ENCODE measurements around the gene IL6.
A peak's percentile ranks its signal among the peaks of the same experiment; 100 is the strongest.
"Not testable (repeated sequence)": the region's sequence is repeated elsewhere in the genome, so short reads cannot be mapped to it uniquely, and the experiment has no call there.

Gene IL6

DNA sequence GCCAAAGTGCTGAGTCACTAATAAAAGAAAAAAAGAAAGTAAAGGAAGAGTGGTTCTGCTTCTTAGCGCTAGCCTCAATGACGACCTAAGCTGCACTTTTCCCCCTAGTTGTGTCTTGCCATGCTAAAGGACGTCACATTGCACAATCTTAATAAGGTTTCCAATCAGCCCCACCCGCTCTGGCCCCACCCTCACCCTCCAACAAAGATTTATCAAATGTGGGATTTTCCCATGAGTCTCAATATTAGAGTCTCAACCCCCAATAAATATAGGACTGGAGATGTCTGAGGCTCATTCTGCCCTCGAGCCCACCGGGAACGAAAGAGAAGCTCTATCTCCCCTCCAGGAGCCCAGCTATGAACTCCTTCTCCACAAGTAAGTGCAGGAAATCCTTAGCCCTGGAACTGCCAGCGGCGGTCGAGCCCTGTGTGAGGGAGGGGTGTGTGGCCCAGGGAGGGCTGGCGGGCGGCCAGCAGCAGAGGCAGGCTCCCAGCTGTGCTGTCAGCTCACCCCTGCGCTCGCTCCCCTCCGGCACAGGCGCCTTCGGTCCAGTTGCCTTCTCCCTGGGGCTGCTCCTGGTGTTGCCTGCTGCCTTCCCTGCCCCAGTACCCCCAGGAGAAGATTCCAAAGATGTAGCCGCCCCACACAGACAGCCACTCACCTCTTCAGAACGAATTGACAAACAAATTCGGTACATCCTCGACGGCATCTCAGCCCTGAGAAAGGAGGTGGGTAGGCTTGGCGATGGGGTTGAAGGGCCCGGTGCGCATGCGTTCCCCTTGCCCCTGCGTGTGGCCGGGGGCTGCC is at the start of gene IL6:
Gene IL6, plus strand, starts transcription at position 294 of the 807 bp plus-strand sequence. Its CDS starts 63 bp downstream, at position 357.
- DNase-seq (ENCODE audit: low spot score): no peak

DNA sequence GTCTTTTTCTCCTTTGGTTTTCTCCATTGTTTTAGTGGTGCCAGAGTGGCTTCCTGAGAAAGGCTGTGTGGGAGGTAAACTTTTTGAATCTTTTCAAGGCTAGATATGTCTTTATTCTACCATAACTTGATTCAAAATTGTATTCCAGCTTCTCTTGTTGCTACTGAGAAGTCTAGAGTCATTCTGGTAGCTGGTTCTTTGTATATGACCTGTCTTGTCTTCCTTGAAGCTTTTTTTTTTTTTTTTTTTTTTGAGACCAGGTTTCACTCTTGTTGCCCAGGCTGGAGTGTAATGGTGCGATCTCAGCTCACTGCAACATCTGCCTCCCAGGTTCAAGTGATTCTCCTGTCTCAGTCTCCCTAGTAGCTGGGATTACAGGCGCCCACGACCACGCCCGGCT is 49.7 kb upstream of the IL6 start:
- DNase-seq (ENCODE audit: low spot score): peak; percentile 73

DNA sequence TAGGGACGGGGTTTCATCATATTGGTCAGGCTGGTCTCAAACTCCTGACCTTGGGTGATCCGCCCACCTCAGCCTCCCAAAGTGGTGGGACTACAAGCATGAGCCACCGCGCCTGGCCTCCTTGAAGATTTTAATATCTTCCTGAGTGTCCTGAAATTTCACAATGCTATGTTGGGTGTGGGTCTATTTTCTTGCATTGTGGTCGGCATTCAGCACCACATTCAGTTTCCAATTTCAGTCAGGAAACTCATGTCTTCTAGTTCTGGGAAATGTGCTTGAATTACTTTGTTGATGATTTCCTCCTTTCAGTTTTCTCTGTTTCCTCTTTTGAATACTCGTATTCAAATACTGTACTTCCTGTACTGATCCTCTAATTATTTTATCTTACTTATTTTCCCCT is 49.3 kb upstream of the IL6 start:
- DNase-seq (ENCODE audit: low spot score): peak; percentile 61

DNA sequence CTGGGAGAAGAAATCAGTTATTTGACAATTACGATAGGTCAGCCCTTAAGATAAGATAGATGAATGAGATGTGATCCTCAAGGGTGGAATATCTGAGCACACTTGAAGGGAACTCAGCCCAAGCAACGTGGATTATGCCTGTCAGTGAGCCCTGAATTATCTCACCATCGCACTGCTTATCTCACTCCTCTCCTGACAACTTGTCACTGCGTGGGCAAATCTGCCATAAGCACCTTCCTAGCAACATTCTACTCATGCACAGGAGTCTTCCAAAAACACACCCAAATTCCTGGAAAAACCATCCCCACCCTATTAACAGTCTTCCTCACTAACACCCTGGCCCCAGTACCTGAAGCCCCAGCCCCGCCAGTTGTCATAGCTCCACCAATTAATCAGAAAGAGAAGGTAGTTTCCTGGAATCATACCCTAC is 46.5 kb upstream of the IL6 start:
- DNase-seq (ENCODE audit: low spot score): no peak

DNA sequence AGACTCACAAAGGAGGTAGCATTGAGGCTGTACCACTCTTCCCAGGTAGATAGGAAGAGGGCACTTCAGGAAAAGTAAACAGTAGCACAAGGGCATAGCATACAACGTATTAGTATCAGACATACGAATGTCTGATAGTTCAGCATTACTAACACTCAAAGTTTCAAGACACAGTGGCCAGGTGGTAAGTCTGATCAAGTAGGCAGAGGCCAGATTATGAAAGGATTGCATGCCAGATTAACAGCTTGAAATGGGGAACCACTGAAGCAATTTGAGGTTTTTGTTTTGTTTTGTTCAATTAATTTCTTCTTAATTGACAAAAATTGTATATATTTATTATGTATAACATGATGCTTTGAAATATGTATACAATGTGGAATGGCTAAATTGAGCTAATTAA is 45.7 kb upstream of the IL6 start:
- DNase-seq (ENCODE audit: low spot score): no peak

DNA sequence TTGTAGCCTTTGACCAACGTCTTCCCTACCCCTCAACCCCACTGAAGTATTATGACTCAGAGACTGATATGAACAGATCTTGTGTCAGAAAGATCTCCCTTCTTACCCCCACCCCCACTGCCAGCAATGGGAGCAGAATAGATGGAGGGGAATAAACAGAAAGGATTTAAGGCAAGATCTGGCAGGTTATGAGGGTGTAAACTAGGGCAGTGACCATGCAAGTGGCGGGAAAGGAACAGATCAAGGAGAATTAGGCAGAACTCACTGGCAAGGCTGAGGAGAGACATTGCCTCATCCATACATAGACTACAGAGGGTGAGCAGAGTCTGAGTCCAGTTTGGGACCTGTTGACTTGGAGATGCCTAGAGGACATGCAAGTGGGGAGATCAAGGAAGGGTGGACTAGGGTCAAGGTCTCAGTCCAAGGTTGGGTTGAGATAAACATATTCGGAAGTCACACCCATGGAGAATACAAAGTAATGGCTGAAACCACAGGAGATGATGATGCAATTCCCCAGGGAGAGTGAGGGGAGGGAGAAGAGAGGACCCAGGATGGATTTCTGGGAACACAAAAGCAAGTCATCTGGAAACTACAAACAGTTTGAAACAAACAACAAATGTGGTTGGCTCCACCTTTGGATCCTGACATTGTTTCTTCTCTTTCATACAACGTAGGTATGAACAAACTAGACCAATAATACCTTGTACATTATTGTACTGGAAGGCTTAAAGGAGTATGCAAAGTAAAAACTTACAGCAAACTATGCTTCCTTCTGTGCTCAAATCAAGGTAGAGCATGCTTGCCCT is 44.9 kb upstream of the IL6 start:
- no peak for DNase-seq (ENCODE audit: low spot score)

DNA sequence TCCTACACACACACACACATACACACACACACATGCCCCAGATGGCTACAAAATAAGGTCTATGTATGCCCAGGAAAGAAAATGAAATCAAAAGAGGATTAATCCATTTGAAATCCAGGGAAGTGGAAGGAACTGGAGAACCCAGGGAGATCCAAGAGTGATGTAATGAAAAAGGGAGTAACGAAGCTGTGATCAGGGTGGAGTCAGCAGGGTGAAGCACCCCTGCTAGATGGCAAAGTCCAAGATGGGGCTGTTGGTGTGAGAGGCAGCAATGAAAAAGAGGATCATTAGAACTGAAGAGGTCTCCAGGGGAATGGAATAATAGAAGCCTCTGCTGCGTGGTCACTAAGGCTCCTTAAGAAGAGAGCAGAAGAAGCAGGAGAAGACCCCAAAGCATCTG is 43.6 kb upstream of the IL6 start:
- no peak for DNase-seq (ENCODE audit: low spot score)

DNA sequence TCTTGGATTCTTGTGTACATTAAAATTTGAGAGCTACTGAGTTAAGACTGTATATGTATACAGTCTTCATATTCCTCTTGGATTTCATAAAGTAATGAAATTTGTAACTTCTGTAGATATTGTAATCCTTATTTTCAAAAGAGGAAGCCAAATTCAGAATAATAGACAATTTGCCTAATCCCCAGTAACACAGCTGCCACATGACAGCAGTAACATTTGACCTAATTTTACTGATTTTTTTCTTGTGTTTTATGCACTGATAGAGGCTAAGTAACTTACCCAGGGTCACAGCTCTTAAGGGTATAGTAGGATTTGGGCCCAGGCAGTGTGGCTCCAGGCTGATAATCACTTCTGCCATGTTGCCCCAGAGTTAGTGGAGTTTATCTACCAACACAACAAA is 40.4 kb upstream of the IL6 start:
- no peak for DNase-seq (ENCODE audit: low spot score)

DNA sequence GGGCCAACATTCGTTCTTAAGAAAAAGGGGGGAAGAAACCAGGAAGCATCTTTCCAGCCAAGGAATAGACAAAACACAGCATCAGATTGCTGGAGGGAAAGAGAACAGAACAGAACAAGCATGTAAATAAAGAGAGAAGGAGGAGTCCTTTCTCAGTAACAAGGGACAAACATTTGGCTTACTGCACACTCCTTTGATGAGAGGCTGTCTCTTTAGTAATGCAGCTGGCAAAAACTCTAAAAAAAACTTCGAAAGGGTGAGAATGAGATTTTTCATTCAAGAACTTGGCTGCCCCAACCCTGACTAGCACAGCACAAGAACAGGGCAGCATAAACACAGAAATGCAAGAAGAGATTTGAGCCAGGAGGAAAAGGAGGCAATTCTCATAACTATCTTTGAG is 38.9 kb upstream of the IL6 start:
- DNase-seq (ENCODE audit: low spot score): no peak

DNA sequence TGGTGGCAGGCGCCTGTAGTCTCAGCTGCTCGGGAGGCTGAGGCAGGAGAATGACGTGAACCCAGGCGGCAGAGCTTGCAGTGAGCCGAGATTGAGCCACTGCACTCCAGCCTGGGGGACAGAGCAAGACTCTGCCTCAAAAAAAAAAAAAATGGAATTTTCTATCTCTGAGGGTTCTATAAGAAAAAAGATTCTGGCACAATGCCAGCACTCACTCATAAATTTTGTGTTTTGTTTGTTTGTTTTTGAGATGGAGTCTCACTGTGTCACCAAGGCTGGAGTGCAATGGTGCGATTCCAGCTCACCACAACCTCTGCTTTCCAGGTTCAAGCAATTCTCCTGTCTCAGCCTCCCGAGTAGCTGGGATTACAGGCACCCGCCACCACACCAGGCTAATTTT is 38.1 kb upstream of the IL6 start:
- not testable (repeated sequence) for DNase-seq (ENCODE audit: low spot score)

DNA sequence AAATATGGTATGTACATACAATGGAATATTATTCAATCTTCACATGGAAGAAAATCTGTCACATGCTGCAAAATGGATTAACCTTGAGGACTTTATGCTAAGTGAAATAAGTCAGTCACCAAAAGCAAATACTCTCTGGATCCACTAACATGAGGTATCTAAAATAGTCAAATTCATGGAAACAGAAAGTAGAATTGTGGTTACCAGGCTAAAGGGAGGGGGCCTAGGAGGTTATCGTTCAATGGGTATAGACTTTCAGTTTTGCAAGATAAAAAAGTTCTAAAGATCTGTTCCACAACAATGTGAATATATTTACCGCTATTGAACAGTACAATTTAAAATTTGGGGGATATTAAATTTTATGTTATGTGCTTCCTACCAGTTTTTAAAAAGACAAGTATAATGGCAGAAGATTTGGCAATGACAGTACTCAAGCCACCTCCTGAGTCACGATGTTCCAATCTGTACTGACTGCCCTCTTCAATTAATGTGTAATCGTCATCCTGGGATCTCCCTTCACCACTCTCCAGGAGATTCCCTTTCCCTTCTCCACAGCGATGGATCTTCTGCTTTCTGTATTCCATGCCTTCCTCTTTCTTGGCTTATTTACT is 32.3 kb upstream of the IL6 start:
- peak; percentile 34 for DNase-seq (ENCODE audit: low spot score)

DNA sequence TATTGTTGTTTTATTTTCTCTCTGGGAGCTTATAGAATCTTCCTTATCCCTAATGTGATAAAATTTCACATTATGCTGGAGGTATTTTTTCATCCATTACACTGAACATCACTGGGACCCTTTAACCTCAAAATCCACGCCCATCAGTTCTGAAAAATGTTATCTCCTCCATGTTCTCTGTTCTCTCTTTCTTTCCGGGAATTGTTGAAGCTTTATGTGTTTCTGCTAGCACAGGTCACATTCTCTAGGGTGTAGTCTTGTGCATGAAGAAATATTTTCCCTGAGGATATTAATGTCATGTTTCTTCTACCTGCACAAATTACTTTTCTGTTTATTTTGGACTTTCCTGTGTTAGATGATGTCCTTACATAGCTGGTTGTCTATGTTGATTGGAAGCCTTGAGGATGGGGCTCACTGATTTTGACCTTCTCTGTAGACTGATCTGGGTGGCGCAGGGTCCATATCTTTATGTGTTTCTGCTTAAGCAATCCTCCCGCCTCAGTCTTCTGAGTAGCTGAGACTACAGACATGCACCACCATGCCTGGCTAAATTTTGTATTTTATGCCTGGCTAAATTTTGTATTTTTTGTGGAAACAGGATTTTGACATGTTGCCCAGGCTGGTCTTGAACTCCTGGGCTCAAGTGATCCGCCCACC is 31.4 kb upstream of the IL6 start:
- DNase-seq (ENCODE audit: low spot score): no peak

DNA sequence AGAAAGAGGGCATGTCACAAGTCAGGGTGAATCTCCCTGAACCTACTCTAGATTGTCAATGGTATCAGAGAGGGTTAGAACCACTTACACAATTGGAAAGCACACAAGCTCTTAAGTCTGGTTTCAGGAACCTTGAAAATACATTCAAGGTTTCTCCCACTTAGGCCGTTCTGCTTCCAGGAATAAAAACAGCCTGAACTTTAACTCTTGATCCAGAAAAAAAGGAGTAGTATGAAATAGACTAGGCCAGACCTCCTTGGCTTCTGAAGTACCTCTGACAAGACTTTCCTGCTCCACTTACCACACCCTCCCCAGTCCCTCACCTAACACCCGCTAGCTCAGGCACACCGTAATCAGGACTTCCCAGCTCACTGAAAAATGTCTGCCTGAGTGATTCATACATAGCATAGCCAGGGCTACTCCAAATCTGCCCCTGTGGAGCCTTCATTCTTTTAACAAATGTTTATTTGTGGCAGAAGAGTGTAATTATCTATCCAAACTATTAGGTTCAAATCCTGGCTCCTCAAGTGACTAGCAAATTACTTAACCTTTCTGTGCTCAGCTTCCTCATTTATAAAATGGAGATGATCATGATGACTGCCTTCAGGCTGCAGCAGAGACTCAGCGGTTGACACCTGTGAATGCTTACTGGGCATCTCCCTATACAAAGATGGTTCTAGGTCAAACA is 30.3 kb upstream of the IL6 start:
- peak; percentile 56 for DNase-seq (ENCODE audit: low spot score)

DNA sequence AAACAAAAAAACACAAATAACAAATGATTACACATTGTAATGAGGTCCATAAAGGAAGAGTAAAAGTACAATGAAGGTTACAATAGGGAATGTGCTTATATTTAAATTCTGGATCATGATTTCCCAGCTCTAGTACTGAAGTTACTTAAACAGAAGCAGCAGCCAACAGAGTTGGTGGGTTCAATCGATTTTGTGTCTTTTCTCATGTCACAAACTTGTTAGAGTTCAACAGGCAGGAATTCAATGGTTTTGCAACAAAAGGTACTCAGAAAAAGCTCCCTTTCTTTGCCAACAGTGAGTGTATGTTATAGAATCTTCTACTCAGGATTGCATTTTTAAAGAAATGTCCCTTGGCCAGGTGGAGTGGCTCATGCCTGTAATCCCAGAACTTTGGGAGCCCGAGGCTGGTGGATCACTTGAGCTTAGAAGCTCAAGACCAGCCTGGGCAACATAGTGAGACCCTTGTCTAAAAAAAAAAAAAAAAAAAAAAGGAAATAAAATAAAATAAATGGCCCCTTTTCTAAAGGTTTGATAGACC is 29.6 kb upstream of the IL6 start:
- DNase-seq (ENCODE audit: low spot score): no peak

DNA sequence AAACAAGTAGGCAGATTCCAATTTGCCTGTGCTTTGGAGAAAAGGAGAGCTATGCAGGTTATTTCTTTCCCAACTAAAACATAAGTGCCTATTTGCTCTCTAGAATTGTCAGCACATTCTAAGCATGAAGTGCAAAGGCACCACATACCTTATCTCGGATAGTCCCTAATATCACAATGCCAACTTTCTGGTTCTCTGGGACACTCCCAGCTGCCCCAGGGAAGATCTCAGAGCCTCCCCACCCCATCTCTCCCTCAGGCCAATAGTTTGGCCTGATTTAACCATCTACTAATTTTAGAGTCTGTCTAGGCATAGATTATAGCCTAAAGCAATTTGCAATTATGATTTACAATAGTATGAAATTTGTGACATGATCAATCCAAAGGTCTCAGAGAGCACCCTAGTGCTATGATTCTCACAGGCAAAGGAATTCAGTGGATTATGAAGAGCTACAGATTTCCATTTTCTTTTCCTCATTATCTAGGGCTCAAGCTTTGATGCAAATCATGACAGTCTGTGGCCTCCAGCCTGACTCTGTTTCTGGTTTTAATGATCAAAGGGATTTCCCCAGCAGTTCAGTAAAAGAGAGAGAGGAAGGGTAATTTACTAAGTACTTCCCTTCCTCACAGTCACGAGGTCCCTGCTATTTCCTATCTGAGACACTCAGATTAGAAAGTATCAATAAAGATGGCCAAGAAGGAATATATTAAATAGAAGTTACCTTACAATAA is 29.0 kb upstream of the IL6 start:
- DNase-seq (ENCODE audit: low spot score): peak; percentile 81

DNA sequence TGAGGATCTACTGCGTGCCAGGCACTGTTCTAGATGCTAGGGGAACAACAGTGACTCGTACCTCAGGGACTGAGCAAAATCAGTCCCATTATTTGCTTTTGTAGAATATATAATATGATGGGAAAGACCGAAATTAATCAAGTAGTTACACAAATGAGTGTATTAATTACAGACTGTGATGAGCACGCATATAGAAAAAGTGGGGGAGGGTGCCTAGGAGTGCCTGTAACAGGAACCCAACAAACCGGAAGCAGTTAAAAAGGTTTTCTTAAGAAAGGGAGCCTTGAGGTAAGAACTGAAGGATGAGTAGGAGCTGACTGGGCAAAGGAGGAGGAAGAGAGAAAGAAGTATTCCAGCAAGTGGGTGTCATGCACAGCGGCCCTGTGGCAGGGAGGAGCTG is 28.2 kb upstream of the IL6 start:
- peak; percentile 77 for DNase-seq (ENCODE audit: low spot score)

DNA sequence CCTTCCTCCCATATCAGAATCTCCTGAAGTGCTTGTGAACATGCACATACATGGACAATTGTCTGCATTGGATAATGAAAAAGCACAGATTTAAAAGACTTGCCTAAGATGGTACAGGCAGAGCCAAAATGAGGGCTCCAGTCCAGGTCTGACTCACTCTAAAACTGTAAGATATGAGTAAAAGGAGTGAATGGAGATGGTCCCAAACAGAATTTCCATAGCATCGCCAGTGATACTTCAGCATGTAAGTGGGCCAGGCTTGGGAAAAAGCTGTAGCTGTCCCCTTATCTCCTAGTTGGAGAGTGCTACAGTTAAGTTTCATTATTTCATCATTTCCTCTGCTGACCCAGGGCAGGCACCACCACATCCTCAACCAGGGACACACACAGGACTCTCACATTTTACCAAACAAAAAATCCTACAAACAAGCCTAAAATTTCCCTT is 26.4 kb upstream of the IL6 start:
- peak; percentile 41 for DNase-seq (ENCODE audit: low spot score)

DNA sequence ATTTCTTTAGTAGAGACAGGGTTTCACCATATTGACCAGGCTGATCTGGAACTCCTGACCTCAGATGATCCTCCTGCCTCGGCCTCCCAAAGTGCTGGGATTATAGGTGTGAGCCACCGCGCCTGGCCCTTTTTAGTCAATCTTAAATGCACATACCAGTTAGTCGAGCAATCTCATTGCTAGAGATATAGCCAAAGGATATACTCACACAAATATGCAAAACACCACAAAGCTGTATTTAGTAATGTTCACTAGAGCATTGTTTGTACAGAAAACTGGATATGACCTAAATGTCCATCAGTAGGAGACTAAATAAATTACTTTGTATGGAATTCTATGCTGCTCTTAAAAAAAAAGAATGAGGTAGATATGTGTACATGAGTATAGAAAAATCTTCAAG is 24.5 kb upstream of the IL6 start:
- no peak for DNase-seq (ENCODE audit: low spot score)

DNA sequence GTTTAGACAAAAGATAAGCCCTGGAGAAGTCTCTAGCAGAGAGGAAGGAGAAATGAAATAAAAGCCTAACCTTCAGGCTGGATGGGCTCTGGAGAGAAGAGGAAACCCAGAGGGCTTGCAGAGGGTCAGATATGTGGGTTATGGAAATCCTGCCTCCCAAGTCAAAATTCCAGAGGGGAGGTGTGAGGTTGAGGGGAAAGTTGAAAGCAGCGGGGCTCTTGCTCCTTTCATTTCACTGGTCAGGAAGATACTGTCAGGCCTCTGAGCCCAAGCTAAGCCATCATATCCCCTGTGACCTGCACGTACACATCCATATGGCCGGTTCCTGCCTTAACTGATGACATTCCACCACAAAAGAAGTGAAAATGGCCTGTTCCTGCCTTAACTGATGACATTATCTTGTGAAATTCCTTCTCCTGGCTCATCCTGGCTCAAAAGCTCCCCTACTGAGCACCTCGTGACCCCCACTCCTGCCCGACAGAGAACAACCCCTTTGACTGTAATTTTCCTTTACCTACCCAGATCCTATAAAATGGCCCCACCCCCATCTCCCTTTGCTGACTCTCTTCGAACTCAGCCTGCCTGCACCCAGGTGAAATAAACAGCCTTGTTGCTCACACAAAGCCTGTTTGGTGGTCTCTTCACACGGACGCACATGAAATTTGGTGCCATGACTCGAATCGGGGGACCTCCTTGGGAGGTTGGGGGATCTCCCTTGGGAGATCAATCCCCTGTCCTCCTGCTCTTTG is 23.7 kb upstream of the IL6 start:
- DNase-seq (ENCODE audit: low spot score): not testable (repeated sequence)
